ENCODE data around the gene CEP164.

DNA sequence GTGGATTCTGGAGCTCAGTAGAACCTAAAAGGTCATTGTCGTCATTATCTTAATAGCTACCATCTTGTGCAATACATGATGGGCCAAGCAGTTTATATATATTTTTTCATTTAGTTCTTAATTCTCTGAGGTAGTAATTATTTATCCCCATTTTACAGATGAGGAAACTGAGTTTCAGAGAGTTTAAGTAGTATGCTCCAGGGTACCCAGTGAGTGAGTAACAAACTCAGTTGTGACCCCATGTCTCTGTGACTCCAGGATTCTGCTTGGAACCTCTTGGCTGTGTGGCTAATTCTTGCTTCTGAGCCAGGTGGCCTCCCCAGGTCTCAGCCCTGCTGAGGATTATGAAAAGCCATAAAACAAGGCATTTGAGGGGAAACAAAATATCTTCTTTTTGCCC lies 82.6 kb downstream of the CEP164 start:
- TF ChIP-seq GATA3 (IDR thresholded peaks at IDR 0.05; ENCODE audit: low read depth, low read length) (no peak), GATA2 (IDR thresholded peaks at IDR 0.05; ENCODE audit: low read depth, low read length) (no peak)

Measured in SH-SY5Y (cell line).